Calu3 (cell line): ENCODE measurements around the gene CNGB1. TPM values are rescaled to one million over a fixed set of nuclear protein-coding genes. Genes with fewer than 3 reads are reported as not detected.

Experiments used
- BruUV-seq: library from RNA; stranded (reverse); fragments of 400-500 nt; replicated peaks from 2 replicates; lab custom pipeline; 2021; lab: Mats Ljungman, UMichigan
- CTCF ChIA-PET: fragments of 300-600 bp; sonication (Branson Sonifier 250); formaldehyde crosslinking; loops from one replicate; lab custom pipeline; 2022; ENCODE audit warnings: antibody characterized with exemption; lab: Charles Lee
- DNase-seq: peaks from one replicate; pipeline ENCODE4 v3.0.0; 2022
- H3K27ac Mint-ChIP-seq: one replicate; pipeline ENCODE4 v1.8.0; 2022; ENCODE audit warnings: mixed read lengths; ENCODE audit not compliant: unreplicated experiment
- H3K27me3 Mint-ChIP-seq: one replicate; pipeline ENCODE4 v1.8.0; 2022; ENCODE audit warnings: mixed read lengths; ENCODE audit not compliant: unreplicated experiment
- H3K36me3 Mint-ChIP-seq: one replicate; pipeline ENCODE4 v1.8.0; 2022; ENCODE audit warnings: mild to moderate bottlenecking, moderate library complexity, mixed read lengths; ENCODE audit not compliant: insufficient read depth, unreplicated experiment
- H3K4me1 Mint-ChIP-seq: one replicate; pipeline ENCODE4 v1.8.0; 2022; ENCODE audit warnings: mild to moderate bottlenecking, low read depth, mixed read lengths; ENCODE audit not compliant: unreplicated experiment
- H3K4me3 Mint-ChIP-seq: one replicate; pipeline ENCODE4 v1.8.0; 2022; ENCODE audit warnings: mild to moderate bottlenecking, low read depth, moderate library complexity, mixed read lengths; ENCODE audit not compliant: unreplicated experiment
- H3K9me3 Mint-ChIP-seq: one replicate; pipeline ENCODE4 v1.8.0; 2022; ENCODE audit warnings: low read depth, mixed read lengths; ENCODE audit not compliant: unreplicated experiment
- intact Hi-C: fragments of 100-400 bp; cut with micrococcal nuclease; formaldehyde crosslinking; loops from one replicate; pipeline ENCODE4 v1.10.0; 2022; ENCODE audit not compliant: unreplicated experiment
- total RNA-seq: library from RNA; stranded (reverse); gene quantifications from 2 replicates; pipeline ENCODE4 v1.2.3, GENCODE V29; 2022
- TF ChIP-seq, protein P1 (sequence below): fragments of 200-600 bp; IDR thresholded peaks from one replicate; pipeline ENCODE4 v1.8.0; 2022; ENCODE audit warnings: antibody characterized with exemption; ENCODE audit not compliant: unreplicated experiment

Gene CNGB1
- total RNA-seq, 1 experiment from 2014 or later: 0.19 TPM

DNA sequence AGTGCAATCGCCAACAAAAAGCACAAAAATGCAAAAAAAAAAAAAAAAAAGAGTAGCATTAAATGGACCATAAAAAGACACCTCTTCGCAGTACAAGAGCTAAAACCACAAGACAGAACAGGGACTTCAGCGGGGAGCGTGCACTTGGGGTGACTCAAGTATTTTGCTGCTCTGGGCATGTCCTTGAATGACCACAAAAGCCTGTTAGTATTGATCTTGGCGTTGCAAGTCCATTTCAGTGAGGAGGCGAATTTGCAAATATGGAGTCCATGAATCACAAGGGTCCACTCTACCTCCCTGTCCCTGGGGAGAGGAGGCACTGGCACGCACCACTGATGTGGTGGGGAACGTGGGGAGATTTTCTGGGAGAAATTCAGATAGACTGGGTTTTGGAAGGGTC lies 78.9 kb downstream of the CNGB1 start:
- CTCF ChIA-PET: interaction anchor here (0.6 to 1.6 kb wide), 3 partner anchors 16 to 191 kb away, joined by 3 to 4 read pairs (median 3); no protein-coding TSS in a partner anchor
- H3K9me3 Mint-ChIP-seq: peaks cover 3% of the 10 kb centered on the region
- H3K36me3 Mint-ChIP-seq: peaks cover 21% of the 10 kb centered on the region
- BruUV-seq: no TSS peak
- H3K4me1 Mint-ChIP-seq: peaks cover 50% of the 10 kb centered on the region
- peak; percentile 40 for DNase-seq
- peak overlapping the region; percentile 98 for H3K27ac Mint-ChIP-seq
- TF ChIP-seq, protein P1, sequence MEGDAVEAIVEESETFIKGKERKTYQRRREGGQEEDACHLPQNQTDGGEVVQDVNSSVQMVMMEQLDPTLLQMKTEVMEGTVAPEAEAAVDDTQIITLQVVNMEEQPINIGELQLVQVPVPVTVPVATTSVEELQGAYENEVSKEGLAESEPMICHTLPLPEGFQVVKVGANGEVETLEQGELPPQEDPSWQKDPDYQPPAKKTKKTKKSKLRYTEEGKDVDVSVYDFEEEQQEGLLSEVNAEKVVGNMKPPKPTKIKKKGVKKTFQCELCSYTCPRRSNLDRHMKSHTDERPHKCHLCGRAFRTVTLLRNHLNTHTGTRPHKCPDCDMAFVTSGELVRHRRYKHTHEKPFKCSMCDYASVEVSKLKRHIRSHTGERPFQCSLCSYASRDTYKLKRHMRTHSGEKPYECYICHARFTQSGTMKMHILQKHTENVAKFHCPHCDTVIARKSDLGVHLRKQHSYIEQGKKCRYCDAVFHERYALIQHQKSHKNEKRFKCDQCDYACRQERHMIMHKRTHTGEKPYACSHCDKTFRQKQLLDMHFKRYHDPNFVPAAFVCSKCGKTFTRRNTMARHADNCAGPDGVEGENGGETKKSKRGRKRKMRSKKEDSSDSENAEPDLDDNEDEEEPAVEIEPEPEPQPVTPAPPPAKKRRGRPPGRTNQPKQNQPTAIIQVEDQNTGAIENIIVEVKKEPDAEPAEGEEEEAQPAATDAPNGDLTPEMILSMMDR: no peak
- H3K4me3 Mint-ChIP-seq: no peak overlapping the region
- H3K27me3 Mint-ChIP-seq: no peaks in the 10 kb centered on the region
- intact Hi-C loops: loop anchor here (5.0 to 10.0 kb wide), 2 partner anchors 137 to 235 kb away; partner anchors contain the start of gene CFAP20

DNA sequence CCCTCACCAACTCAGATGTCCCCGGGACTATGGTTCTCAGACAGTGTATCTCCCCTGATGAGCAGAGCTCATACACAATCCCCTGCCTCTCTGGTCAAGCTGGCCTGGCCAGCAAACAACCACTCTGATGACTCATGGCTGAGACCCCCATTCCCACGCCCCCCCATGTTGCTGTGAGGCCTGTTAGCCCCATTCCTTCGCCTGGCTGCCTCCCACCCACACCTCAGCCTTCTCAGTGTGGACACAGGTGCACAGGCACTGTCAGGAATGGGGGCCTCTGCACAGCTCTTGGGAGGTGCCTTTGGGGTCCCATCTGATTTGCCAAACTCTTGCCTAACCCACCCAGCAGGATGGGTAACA lies 80.2 kb downstream of the CNGB1 start:
- no peak for DNase-seq
- Mint-ChIP-seq H3K4me1 (peaks cover 50% of the 10 kb centered on the region), H3K27ac (no peak overlapping the region), H3K9me3 (peaks cover 3% of the 10 kb centered on the region), H3K36me3 (peaks cover 21% of the 10 kb centered on the region), H3K4me3 (no peak overlapping the region), H3K27me3 (no peaks in the 10 kb centered on the region)
- CTCF ChIA-PET: interaction anchor here (0.6 to 0.7 kb wide), 2 partner anchors 28 to 280 kb away, joined by 3 to 6 read pairs; no protein-coding TSS in a partner anchor
- TF ChIP-seq, protein P1: no peak
- intact Hi-C loops: loop anchor here (5.0 to 10.0 kb wide), 2 partner anchors 136 to 237 kb away; partner anchors contain the start of gene CFAP20
- no TSS peak for BruUV-seq

GRCh38 chr16:57889960-57890751 lies 80.8 kb downstream of the CNGB1 start:
- no peak for DNase-seq
- no peak overlapping the region for H3K4me3 Mint-ChIP-seq
- intact Hi-C loops: loop anchor here (5.0 to 10.0 kb wide), 2 partner anchors 135 to 237 kb away; partner anchors contain the start of gene CFAP20
- peaks cover under 1% of the 10 kb centered on the region for H3K27me3 Mint-ChIP-seq
- CTCF ChIA-PET: interaction anchor here (0.6 to 0.9 kb wide), 3 partner anchors 27 to 280 kb away, joined by 3 to 6 read pairs (median 3); no protein-coding TSS in a partner anchor
- H3K36me3 Mint-ChIP-seq: peaks cover 21% of the 10 kb centered on the region
- H3K4me1 Mint-ChIP-seq: peaks cover 49% of the 10 kb centered on the region
- no TSS peak for BruUV-seq
- TF ChIP-seq, protein P1: no peak
- no peak overlapping the region for H3K27ac Mint-ChIP-seq
- H3K9me3 Mint-ChIP-seq: peaks cover 3% of the 10 kb centered on the region

GRCh38 chr16:57889522-57889921 lies 81.4 kb downstream of the CNGB1 start:
- TF ChIP-seq, protein P1: no peak

More at GRCh38 chr16:57889522-57889921, 81.4 kb downstream of the CNGB1 start:
- Mint-ChIP-seq H3K36me3 (peaks cover 17% of the 10 kb centered on the region), H3K4me3 (no peak overlapping the region), H3K4me1 (peaks cover 42% of the 10 kb centered on the region), H3K27me3 (peaks cover 7% of the 10 kb centered on the region), H3K9me3 (peaks cover 3% of the 10 kb centered on the region), H3K27ac (no peak overlapping the region)
- DNase-seq: no peak
- intact Hi-C loops: no loop called here
- CTCF ChIA-PET: interaction anchor here (0.9 kb wide), 1 partner anchor 30 kb away, joined by 3 read pairs; no protein-coding TSS in a partner anchor
- no TSS peak for BruUV-seq
